HG02981 (cell line): ENCODE data around the gene TRIP12.
"Not testable (repeated sequence)": the region's sequence is repeated elsewhere in the genome, so short reads cannot be mapped to it uniquely, and the experiment has no call there.

Source experiments
- ATAC-seq: cut with Tn5 transposase; IDR thresholded peaks from one replicate; pipeline ENCODE4 v1.9.1; 2021; ENCODE audit warnings: mild to moderate bottlenecking, moderate library complexity; ENCODE audit not compliant: unreplicated experiment

Gene TRIP12

DNA sequence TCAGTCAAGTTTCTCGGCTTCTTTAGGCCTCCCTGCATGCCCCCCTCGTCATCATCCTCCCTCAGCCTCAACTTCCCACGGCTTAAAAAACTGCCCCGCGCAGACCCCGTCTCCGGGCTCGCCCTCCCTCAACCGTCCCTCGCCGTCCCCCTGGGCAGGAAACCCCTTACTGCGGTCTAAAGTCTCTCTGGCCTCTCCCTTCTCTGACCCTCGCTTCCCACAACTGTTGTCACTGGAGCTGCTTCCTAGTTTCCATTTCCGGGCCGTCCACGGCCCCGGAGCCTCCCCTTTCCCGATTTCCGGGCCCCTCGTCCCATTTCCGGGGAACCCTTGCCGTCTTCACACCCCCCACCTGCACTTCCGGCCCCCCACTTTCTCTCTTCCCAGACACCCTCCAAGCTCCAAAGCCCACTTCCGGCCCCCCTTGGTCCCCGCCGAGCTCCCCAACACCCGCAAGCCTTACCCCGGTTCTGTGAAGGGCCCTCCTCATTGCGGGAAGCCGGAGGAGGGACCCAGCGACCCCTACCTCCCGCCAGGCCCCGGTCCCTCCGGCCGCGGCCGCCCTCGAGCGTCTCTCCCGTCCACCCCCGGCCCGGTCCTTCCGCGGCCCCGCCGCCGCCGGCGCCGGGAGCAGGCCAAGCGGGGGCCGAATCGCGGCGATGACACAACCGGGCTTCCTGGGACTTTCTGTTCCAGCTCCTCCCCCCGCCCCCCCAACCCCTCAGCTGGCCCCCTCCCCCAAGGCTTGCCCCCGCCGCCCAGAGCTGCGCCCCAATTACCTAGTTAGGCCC lies 513 bp downstream of the TRIP12 start:
- ATAC-seq: peak; percentile 16

DNA sequence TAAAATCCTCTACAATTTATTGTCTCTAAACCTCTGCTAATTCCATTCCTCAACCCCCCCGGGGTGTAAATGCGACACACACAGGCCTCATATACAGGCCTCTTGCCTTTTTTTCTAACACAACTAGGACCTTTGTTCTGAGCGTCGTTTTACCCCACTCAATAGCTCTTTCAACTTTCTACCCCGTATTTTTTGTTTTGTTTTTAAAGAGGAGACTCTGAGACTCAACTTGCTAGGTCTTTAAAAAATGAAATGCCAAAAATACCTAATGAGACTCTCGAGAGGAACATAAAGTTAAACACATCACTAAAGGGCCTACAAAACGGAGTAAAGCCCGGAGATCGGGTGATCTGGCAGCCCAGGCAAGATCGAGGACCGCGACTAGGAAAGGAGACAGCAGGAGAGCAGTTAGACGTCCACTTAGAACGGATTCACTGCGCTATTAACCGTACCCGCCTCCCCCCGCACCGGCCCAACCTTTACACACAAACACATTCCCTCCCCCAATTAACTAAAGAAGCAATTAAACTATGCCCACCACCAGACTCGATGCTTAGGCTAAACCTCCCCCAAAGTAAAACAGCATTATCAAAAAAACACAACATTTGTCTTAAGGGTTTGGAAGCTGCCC lies 1.7 kb downstream of the TRIP12 start:
- ATAC-seq: no peak

DNA sequence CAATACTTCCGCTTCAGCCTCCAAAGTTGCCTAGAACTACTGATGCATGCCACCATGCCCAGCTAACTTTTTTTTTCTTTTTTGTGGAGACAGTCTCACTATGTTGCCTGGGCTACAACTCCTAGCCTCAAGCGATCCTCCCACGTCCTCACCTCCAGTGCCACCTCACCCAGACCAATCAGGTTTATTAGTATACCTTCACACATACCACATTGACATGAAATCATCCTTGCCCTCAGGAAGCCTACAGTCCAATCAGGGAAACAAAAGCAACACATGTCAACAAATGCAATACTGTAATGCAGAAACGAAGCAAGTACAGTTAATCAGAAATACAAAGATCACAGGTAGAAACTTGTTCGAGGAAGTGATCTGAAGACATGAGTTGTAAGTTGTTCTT lies 4.0 kb downstream of the TRIP12 start:
- no peak for ATAC-seq

DNA sequence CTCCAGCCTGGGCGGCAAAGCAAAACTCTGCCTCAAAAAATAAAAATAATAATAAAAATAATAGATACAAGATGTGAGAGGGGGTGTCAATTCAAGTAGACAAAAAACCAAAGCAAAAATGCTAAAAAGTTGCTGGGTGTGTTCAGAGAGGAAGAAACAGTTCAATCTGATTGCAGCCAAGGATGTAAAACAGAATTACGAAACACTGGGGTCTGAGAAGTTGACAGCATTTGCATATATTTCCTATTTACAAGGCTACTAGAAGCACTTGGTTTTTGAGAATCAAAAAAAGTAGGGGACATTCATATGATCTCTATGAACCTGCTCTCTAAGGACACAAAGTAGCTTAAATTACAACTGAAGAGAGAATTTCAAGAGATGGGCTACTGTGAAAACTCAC lies 7.6 kb downstream of the TRIP12 start:
- ATAC-seq: no peak

DNA sequence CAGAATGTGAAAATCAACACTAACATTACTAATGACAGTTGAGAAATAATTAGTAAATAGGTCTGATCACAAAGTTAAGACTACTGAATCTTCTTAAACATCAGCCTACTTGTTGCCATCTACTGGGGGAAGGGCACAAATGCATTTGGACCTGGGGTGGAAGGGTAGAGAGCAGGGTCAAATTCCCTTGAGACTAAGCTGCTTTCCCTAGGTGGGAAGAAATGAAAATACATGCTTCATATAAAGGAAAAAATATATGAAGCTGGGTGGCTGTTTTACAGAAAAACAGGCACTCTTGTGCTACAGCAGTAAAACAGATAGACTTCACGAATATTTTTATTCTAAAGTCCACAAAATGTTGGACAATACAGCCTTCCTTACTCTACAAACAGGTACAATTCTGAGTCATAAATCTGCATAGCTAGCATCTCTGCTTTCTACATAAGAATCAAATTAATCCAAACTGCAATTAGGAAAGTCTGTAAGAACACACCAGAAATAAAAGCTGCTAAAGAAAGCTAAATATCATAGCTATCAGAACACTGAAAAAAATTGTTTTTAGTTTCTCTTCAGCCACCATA lies 10.9 kb downstream of the TRIP12 start:
- ATAC-seq: peak; percentile 75

DNA sequence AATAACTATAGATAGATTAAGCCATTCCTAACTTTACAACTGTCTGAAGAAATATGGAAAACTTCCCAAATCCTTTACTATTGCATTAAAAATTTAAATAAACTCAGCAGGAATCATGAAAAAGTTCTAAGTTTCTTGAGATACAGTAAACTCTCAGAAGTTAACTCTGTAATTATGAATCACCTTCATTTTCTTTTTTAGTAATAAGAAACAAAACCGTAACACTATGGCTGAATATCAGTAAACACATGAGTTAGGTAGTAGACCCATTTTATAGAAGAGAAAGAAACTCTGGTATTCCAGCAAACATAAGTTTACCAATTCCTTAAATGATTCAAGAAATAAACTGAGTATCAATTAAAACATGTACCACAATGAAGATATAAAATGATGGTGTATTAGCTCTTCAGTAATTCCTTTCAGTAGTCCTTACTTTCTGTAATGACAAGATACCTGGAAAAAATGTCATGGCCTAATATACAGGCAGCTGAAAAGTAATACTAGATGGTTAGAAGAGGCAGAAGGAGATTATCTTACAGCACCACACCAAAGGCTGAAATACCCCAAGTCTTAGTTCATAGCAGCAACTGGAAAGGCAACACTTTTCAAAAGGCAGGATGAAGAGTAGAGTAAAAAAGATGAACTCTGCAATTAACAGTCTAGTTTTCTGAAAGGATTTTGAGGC lies 11.5 kb downstream of the TRIP12 start:
- peak; percentile 30 for ATAC-seq

DNA sequence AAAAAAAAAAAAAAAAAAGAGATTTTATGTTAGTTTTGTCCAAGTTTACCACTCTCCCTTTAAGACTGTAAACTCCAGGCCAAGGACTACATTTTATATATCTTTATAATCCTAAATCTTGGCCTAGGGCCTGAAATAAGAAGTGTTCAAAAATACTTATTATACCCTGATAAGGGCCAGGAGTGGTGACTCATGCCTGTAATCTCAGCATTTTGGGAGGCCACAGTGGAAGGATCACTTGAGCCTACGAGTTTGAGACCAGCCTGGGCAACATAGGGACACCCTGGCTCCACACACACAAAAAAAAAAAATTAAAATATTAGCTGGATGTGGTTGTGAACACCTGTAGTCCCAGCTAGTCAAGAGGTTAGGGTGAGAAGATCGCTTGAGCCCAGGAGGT lies 12.7 kb downstream of the TRIP12 start:
- ATAC-seq: no peak

DNA sequence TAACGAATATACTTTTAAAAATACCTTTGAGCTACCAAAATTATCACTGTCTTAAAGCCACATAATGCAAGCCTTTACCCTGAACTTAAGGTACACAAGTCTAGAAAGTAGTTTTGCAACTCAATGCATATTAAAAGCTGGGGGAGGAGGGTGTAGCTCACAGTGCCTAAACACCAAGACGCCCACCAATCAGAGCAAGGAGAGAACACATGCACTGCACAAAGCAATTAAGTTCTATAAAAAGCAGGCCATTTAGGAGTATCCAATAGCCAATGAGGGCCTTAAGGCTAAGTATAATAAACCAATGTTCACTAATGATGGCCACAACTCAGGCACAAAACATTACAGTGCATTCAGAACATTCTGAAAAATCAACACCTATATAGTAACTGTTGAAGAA lies 16.2 kb downstream of the TRIP12 start:
- ATAC-seq: no peak

DNA sequence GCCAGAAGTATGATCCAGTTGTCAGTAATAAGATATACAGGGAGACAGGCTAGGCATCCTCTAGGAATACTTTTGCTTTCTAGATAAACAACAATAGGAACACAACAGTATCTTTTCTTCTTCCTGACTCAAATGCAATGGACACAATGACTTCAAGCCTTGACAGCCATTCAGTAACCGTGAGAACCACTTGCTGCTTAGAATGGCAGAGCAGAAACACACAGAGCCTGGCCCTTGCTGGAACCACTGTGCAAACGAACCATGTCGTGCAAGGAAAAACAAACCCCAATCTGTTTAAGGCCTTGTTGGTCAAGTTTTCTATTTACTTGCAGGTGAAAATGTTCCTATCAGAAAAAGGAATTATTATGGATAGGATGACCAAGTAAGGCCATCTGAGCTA lies 18.8 kb downstream of the TRIP12 start:
- ATAC-seq: no peak

DNA sequence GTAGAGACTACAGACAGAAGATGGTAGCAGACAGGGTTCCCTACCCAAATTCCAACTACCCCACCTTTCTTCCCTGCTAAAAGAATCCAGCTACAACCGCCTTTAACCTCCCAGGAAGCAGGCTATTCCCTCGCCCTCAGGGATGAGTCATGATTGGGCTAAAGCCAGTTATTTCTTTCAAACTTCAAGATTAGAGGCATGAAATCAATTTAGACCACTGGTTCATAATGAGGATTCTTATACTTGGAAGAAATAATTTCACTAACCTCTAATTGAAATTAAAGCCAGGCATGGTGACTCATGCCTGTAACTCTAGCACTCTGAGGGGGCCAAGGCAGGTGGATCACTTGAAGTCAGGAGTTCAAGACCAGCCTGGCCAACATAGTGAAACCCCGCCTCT lies 20.0 kb downstream of the TRIP12 start:
- ATAC-seq: no peak

DNA sequence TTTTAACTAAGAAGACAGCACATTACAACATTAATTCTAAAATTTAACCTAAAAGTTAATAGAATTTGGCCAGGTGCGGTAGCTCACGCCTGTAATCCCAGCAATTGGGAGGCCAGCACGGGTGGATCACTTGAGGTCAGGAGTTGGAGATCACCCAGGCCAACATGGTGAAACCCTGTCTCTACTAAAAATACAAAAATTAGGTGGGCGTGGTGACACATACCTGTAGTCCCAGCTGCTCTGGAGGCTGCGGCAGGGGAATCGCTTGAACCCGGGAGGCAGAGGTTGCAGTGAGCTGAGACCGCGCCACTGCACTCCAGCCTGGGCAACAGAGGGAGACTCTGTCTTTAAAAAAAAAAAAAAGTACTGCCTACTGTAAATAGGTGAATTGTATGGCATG lies 21.3 kb downstream of the TRIP12 start:
- ATAC-seq: not testable (repeated sequence)

DNA sequence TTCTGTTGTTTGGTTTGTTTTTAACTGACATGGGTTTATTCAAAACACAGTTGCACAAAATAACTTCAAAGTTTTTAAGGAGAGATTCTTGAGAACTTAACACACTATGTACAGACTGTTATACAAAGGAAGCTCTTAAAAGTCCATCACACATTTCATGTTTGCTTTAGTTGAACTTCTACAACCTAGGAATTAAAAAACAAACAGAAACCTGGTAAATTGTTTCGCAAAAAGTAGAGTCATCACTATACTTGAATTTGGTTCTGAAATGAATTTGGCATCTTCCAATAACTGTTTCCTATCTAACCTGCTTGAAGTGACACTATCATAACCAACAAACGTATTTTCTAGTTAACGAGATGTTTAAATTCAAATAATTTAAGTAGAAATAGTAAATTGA lies 21.8 kb downstream of the TRIP12 start:
- no peak for ATAC-seq

DNA sequence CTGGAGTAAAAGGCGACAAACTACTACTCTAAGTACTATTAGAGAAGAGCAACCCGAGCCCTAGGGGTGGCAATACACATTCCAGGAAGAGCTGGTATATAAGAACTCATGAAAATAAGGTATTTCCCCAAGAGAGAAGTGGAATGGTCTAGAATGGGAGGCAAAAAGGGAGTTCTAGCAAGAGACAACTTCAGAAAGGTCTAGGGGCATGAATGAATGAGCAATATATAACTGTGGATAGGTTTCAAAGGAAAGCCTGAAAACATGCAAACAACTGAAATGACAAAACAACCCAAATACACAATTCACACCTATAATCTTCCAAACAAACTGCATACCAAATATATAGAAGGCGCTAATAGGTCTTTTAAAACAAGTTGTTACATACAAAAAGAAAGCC lies 22.2 kb downstream of the TRIP12 start:
- no peak for ATAC-seq

DNA sequence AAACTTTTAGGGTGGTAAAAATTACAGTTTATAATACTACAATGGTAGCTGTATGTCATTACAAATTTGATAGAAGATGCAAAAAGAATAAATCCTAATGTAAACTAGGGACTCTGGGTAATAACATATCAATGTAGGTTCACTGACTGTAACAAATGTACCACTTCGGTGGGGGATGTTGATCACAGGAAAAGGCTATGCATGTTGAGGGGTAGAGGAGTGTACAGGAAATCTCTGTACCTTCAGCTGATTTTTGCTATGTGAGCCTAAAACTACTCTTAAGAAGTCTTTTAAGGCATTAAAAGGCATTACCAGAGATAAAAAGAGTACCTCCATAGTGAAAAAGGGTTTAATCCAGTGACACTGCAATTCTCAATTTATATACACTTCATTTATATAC lies 25.0 kb downstream of the TRIP12 start:
- ATAC-seq: no peak

DNA sequence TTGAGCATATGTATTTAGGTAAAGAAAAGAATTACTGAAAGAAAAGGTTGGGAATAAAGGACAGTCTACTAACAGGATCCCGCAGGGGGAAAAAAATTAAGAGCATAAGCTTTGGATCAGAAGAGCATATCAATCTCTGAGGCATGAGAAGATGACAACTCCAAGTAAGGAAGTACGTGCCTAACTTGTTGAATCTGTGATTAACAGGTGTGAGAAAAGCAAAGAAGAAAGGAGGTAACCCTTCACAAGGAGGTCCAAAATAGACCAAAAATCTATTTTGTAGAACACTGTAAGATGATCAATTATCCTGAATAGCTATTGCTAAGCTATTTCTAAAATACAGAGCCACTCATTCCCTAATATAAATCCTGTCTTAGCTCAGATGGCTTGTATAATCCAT lies 32.8 kb downstream of the TRIP12 start:
- ATAC-seq: no peak

DNA sequence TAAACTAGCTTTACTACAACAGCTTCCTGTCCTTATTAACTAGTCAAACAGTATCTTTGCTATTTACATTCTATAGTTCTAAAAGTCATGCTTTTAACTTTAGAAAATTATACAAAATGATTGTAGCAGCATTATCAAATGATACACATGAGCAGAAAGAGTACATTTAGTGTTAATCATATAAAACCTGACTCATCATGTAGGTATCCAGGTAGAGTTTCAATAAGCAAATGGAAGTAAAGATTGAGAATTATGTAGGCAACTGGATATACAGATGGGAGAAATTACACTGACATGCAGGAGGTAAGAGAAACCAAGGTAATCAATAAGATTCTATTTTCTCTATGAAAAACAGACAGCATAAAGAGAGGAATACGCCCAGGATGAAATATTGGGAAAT lies 33.8 kb downstream of the TRIP12 start:
- ATAC-seq: no peak

DNA sequence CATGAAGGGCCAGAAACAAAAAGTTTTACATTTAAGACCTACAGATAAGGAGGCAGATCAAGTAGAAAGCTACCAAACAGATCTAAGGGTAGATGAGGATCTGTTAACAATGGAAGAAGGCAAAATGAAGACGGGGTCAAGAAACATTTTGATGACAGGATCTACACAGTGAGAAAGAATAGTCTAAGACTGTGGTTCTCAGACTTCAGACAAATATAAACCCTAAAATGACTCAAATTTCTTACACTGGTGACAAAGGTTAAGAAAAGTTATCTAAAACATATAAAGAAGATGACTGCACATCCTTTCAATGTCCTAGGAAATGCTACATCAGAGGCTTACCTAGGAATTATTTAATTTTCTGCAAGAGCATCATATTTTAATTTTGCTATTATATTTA lies 34.4 kb downstream of the TRIP12 start:
- no peak for ATAC-seq

DNA sequence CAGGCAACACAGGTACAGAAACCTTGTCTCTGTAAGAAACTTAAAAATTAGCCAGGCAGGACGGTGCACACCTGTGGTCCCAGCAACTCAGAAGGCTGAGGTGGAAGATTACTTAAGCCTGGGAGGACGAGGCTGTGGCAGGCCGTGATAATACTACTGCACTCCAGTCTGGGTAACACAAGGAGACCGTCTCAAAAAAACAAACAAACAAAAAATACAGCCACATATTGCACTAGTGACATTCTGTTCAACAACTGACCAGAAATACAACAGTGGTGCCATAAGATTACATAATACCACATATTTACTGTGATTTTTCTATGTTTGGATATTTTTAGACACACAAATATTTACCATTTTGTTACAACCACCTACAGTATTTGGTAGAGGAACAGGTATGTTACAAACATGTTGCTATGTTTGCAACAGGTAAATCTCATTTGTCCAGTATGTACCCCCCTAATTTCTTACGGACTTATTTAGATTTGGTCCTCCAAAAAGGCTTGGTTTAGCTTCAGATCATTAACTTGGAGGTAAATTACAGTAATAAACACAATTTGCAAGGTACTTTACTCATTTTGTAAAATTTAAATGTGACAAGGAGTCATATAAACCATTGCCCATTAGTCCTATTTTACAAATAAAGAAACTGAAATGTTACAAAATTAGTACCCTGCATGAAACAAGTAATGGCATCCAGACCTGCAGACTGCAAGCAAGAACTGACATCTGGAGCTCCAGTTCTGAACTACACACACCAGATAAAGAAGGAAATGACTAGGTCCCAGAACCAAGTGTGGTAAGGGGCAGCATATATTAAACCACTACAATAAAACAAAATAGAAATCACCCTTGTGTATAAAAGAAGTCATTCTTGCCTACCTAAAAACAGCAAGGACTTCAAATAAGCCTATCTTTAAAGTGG lies 36.8 kb downstream of the TRIP12 start:
- ATAC-seq: peak; percentile 78

DNA sequence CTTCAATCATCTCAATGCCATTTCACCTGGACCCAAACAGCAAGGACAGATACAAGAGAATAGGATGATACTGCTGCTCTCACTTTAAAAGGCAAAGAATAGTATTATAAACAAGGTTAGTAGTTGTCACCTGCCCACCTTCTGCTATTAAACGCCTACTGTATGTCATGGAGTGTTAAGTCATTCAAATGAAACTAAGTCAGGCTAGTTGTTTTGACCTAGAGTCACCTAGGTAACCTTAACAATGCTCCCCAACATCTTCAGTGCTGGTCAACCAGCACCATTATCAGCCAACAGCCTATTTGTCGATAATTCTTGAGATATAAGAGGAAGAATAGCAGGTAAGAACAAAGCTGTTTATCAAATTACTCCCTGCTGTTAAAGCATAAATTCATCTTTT lies 39.2 kb downstream of the TRIP12 start:
- ATAC-seq: no peak

DNA sequence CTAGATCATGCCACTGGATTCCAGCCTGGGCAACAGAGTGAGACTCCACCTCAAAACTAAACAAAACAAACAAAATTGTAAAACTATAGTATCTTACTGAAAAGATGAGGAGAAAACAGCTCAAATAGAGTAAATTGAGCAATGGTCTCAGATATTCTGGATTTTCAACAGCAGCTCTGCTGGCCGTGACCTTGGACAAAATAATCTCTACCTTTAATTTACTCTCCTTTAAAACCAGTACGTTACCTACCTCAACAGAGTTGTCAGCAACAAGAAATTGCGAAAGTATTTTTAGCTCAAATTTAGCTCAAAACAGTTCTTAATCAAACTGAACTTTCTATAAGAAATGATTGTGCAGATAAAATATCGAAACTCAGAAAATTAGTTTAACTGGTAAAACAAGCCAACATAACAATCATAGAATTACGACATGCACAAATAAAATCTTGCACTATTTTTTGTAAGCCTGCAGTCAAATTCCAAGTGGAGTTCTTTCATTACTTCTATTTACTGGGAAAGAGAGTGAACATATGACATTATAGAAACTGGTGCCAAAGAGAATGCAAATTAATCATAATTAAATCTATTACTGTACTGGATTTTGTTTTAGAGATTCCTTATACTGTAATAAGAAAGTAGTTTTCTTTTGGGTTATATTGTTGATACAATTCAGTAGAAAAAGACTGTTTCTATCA lies 40.8 kb downstream of the TRIP12 start:
- ATAC-seq: no peak
